Measurements from ENCODE around the gene AOAH.

GRCh38 chr7:36475011-36475342, 249.3 kb downstream of the AOAH start:
- TF ChIP-seq CTCF (IDR thresholded peaks at IDR 0.05) (no peak), POLR2A (IDR thresholded peaks at IDR 0.05) (no peak), POLR2AphosphoS5 (IDR thresholded peaks at IDR 0.05) (no peak), EP300 (IDR thresholded peaks at IDR 0.05) (no peak)

All from sigmoid colon (tissue), 4 donors.